Femur (tissue), 1 donor: ENCODE measurements around the gene MKS1.

ENCODE experiments used
- DNase-seq: peaks from one replicate; pipeline ENCODE4 v3.0.0-alpha.2; 2017

The MKS1 gene

GRCh38 chr17:58242171-58242784 lies 23.2 kb upstream of the MKS1 start:
- no peak for DNase-seq

DNA sequence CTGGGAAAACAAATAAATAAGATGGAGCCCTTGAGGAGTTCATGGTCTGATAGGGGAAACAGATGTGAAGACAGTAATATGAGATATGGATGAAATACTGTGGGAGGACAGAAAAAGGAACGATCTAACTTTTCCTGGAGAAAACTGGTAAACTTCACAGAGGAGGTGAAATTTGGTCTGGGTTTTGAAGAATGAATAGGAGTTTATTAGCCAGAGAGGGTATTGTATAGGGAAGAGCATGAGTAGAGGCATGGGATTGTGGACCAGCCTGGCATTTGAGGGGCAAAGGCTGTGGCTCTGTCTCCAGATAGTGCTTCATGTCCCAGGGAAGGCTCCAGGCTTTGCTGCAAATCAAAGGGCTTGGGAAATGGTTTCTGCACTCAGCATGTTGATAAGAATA lies 20.9 kb upstream of the MKS1 start:
- DNase-seq, result no peak

GRCh38 chr17:58238147-58238634 lies 19.1 kb upstream of the MKS1 start, which contains the start of gene LPO:
Gene LPO, plus strand, starts transcription at chr17:58238584. Its CDS starts 4,396 bp downstream, at chr17:58242980.
- DNase-seq, result no peak

DNA sequence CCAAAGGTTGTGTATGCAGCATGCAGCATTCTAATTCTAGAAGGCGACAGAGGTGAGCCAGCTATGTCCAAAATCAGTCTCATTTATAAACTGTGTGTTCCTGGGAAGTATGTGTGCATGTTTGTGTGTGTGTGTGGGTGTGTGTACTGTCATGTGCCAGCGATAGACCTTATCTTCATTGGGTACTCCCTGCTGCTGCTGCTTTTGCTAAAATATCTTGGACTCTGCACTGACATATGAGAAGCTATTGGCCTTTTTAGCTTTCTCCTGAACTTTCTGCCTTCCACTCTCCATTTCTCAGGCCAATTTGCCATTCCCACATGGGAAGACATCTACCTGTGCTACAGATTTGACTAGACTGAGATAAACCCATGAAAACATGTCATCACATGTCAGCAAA lies 17.3 kb upstream of the MKS1 start:
- DNase-seq, result no peak

GRCh38 chr17:58235821-58236220 lies 16.8 kb upstream of the MKS1 start:
- DNase-seq, result no peak

GRCh38 chr17:58234512-58234911 lies 15.5 kb upstream of the MKS1 start:
- no peak for DNase-seq

DNA sequence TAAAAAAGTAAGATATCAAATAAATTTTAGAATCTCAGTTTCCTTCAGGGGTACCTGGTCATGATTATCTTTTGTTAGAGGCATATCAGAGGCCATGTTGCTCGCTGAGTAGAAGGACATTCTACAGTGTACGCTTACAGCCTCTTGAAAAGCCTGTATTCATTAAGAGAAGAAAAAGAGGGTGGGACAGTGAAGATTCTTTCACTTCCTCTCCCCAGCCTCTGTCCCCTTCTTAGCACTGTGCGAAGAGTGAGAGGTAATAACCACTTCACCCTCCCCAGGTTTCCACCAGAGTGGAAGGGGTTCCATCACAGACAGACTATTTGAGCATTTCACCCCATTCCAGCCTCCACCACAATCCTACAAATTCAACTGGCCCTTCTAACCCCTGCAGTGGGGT lies 14.5 kb upstream of the MKS1 start:
- DNase-seq, result no peak

- no peak for DNase-seq
Measured at GRCh38 chr17:58232707-58233156, 13.7 kb upstream of the MKS1 start.

GRCh38 chr17:58231641-58232040 lies 12.6 kb upstream of the MKS1 start:
- DNase-seq, result no peak

GRCh38 chr17:58229881-58230280 lies 10.8 kb upstream of the MKS1 start:
- DNase-seq, result no peak

- no peak for DNase-seq
Measured at GRCh38 chr17:58229384-58229783, 10.3 kb upstream of the MKS1 start.

- DNase-seq, result no peak
Measured at GRCh38 chr17:58228679-58229078, 9.6 kb upstream of the MKS1 start.

DNA sequence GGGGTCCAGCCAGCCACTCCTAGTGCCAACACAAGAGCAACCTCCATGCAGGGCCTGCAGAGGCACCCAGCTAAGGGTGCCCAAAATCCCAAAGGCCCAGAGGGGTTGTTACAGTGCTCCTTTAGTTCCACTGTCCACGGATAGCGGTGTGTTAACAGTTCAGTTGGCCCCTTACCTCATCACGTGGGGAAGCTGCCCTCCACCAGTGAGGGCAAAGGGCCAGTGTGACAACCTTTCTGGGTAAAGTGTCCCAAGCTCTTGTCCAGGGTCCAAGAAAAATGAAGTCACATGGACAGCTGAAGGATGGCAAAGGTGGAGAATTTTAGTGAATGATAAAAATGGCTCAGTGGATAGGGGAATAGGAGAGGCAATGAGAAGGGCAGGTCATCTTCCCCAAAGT lies 8.7 kb upstream of the MKS1 start:
- no peak for DNase-seq

- DNase-seq, result no peak
Measured at GRCh38 chr17:58224315-58224714, 5.3 kb upstream of the MKS1 start.

DNA sequence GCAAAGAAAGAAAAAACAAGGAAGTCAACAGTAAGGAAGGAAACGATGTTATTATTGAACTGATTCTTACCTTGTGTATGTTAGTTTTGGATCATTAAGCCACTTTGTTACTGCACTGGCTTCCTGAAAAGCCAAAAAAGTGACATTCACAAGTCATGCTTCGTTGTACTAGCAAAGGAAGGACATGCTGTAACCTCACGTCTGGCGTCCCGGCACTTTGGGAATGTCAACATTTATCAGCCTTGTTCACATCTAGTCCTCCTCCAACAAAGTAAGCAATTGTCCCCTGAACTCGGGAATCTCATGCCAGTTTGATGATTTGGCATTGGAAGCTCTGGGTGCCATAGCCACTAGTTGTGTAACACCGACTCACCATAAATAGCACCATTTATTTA lies 731 bp upstream of the MKS1 start:
- DNase-seq, result no peak

- no peak for DNase-seq
Measured at GRCh38 chr17:58217766-58218165, 1.3 kb downstream of the MKS1 start.

DNA sequence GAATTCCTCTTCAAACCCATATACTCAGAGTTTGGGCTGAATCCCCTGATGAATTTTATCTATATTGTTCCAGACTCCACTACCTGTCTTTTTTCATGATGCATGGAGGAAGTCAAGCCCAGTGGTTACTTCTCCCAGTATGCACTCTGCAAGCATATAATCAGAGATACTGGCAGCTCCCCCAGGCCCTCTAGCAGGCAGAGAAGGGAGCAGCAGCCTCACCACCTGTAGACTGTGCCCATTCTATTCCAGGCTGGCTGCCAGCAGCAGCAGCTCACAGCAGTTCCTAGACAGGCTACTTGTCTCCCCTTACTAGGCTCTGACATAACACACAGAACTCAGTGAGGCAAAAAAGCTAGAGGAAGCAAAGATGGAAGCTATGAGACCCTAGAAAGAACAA lies 3.4 kb downstream of the MKS1 start:
- no peak for DNase-seq

GRCh38 chr17:58210922-58211321 lies 8.1 kb downstream of the MKS1 start:
- DNase-seq, result no peak

DNA sequence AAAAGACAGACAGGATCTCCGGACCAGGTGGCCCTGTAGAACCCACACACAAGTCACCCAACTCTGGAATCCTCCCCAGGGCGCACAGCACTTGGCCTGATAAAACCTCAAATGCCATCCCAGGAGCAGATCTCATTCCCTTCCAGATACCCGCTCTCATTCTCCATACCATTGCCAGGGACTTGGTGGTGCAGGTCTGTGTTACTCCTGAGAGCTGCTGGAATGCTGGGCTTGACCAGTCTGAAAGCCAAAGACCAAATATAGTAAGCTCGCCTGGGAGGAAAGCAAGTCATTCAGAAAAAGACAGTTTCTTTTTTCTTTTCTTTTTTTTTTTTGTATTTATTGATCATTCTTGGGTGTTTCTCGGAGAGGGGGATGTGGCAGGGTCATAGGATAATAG lies 10.7 kb downstream of the MKS1 start:
- no peak for DNase-seq

DNA sequence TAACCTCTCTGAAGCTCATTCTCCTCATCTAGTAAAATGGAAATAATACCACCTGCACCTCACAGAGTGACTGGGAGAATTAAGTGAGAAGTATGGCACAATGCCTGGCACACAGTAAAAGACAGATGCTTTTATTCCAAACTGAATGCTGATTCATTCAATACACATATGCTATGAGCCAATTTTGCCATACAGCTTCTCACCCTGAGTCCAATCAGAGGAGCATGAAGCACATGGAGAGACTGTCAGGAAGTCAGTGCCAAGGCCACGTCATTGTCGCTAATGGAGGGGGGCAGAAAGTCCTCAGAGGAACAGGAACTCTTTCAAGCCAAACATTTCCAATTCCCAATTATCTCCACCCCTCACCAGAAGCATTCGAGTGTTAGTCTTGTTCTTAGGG lies 11.6 kb downstream of the MKS1 start:
- no peak for DNase-seq

DNA sequence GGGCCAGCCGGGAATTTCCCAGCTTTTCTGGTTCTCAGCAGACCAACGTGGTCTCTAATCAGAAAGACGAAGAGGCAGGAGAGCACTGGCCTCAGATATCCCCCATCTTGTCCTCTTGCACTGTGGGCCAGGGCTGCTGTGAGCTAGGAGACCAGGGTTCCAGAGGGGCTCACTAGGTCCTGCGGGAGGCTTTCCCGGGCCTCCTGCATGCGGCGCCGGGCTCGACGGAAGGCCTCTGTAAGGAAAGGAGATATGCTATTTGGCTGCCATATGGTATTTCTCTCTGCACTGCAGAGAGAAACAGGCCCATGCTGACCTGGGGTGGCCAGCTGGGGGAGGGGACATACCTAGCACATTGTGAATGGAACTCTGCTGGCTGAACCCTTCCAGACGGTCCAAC lies 13.1 kb downstream of the MKS1 start:
- DNase-seq, result no peak

DNA sequence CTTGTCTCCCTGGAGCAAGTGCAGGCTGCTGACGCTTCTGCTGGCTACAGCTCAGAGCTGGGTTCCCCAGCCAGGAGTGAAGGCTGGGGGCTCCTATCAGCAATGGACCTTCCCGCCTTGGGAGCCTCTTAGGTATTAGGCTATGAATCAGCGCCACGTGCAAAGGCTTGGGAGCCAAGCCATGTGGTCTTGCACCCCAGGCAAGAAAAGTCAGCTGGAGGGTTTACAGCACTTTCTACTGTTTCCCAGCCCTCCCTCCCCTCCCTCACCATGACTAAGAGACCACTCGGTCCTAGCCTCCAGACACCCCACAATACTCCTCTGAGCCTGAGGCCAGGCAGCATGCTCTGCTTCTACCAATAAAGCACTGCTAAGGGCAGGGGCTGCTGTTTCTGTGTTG lies 14.3 kb downstream of the MKS1 start:
- no peak for DNase-seq

- DNase-seq, result no peak
Measured at GRCh38 chr17:58202859-58203258, 16.2 kb downstream of the MKS1 start.

GRCh38 chr17:58200024-58200633 lies 18.9 kb downstream of the MKS1 start:
- no peak for DNase-seq

GRCh38 chr17:58196610-58197009 lies 22.4 kb downstream of the MKS1 start:
- no peak for DNase-seq
